HepG2 (cell line): ENCODE results near the gene RNF208.

ENCODE experiments used
- CTCF ChIP-seq: sonication (generic); formaldehyde crosslinking; IDR thresholded peaks from 2 replicates; pipeline ENCODE4 v1.5.0; 2020; ENCODE audit warnings: mild to moderate bottlenecking, missing genetic modification reagents, moderate library complexity
- GABPA ChIP-seq, 2 experiments: IDR thresholded peaks; 2 replicates each; pipeline ENCODE4 v1.6.1; 2011 to 2016; ENCODE audit warnings: low read depth in 2 of 2, low read length in 1 of 2, missing biosample characterization in 1 of 2, missing genetic modification characterization in 1 of 2
- NR1H2 ChIP-seq: sonication (generic); formaldehyde crosslinking; IDR thresholded peaks from 2 replicates; pipeline ENCODE4 v1.8.1; 2022; ENCODE audit warnings: low read depth, missing genetic modification reagents, borderline replicate concordance
- NR3C1 ChIP-seq: sonication (generic); formaldehyde crosslinking; IDR thresholded peaks from 2 replicates; pipeline ENCODE4 v1.4.0; 2020; ENCODE audit warnings: missing genetic modification reagents
- PHB2 ChIP-seq: fragments of 450-650 bp; IDR thresholded peaks from 2 replicates; pipeline ENCODE4 v1.6.1; 2018; ENCODE audit not compliant: partially characterized antibody
- POLR2A ChIP-seq, 2 experiments: IDR thresholded peaks; 2 replicates each; pipeline ENCODE4 v1.6.1; 2011; ENCODE audit warnings: low read depth in 2 of 2, low read length in 2 of 2, mild to moderate bottlenecking in 1 of 2, moderate library complexity in 1 of 2; ENCODE audit not compliant: insufficient read depth in 1 of 2
- RAD21 ChIP-seq: fragments of 450-650 bp; formaldehyde crosslinking; IDR thresholded peaks from 2 replicates; pipeline ENCODE4 v1.5.0; 2020; ENCODE audit warnings: mild to moderate bottlenecking
- ZNF292 ChIP-seq: sonication (generic); formaldehyde crosslinking; IDR thresholded peaks from 2 replicates; pipeline ENCODE4 v1.8.1; 2022; ENCODE audit warnings: mild to moderate bottlenecking, low read depth, missing genetic modification reagents, borderline replicate concordance
- ZNF766 ChIP-seq: sonication (generic); formaldehyde crosslinking; IDR thresholded peaks from 2 replicates; pipeline ENCODE4 v1.5.0; 2020; ENCODE audit warnings: missing genetic modification reagents, borderline replicate concordance

- no peak for TF ChIP-seq GABPA (IDR thresholded peaks at IDR 0.05; ENCODE audit: low read depth, low read length)
- TF ChIP-seq GABPA (CRISPR knock-in tag; IDR thresholded peaks at IDR 0.05; ENCODE audit: low read depth), result no peak
- TF ChIP-seq RAD21 (CRISPR knock-in tag), result no peak
- TF ChIP-seq PHB2, result no peak
- no peak for TF ChIP-seq NR3C1 (CRISPR knock-in tag)
- no peak for TF ChIP-seq ZNF292 (CRISPR knock-in tag)
- TF ChIP-seq CTCF, result no peak
- no peak for TF ChIP-seq NR1H2 (CRISPR knock-in tag)
- no peak for TF ChIP-seq ZNF766 (CRISPR knock-in tag)
- TF ChIP-seq POLR2A (IDR thresholded peaks at IDR 0.05; ENCODE audit: insufficient read depth in 1 of 2, low read depth in 2 of 2, low read length in 2 of 2), result no peak
Measured at GRCh38 chr9:137266585-137267453, 44.8 kb upstream of the RNF208 start.
